ENCODE measurements around the gene LRRC8D. TPM values are rescaled to one million over a fixed set of nuclear protein-coding genes. Genes with fewer than 3 reads are reported as not detected.

Gene LRRC8D
- total RNA-seq: 20.7 and 38.6 TPM in 2 replicates

DNA sequence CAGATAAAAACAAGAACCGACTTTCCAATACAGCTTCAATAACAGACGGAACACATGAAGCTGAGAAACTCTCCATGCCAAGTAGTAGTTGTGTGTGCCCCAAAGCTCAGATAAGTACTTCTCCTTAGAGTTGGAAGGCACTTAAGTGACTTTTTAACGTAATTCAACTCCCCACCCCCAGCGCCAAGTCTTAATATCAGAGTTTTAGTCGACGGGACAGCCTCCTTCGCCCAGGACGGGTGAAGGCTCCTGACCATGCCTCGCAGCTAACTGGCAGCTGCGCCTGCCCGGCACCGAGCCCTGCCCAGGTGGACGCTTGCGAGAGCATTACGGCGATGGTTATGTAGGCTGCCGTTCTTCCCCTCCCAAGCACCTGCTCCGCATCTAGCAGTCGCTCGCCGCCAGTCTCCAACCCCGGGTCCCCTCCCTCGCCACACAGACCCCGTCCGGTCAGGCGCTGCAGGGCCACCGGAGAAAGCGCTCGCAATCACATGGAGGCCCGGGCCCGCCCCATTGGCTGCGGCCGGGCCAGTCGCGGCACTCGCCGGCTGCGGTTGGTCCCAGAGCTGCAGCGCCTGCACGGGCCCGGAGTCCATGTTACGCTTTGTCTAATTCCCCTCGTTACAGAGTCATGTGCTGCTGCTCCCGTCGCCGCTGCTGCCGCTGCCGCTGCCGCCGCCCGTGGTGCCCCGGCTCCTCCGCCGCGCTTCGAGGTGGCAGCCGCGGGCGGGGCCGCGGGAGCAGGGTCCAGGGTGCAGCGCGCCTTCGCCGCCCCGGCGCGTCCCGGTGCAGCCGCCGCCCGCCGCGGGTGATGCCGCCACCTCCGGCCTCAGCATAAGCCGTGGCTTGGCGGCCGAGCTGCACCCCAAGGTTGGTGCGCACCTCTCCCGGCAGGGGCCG is at the start of gene LRRC8D:
TSS of gene LRRC8D (plus strand) at position 611 of the 900 bp plus-strand sequence. CDS start 112,037 bp downstream, outside the sequence.

Other genes with a start within 250 kb of the LRRC8D start
- 8.6 and 9.4 TPM in 2 replicates for gene LRRC8C, start 187.9 kb upstream of the LRRC8D start, total RNA-seq
- 6.4 and 7.1 TPM in 2 replicates for gene ZNF326, start 174.1 kb downstream of the LRRC8D start, total RNA-seq

Measured in smooth muscle cell of the pulmonary artery (primary cell).